ENCODE data around the gene LAMC2.

The LAMC2 gene

DNA sequence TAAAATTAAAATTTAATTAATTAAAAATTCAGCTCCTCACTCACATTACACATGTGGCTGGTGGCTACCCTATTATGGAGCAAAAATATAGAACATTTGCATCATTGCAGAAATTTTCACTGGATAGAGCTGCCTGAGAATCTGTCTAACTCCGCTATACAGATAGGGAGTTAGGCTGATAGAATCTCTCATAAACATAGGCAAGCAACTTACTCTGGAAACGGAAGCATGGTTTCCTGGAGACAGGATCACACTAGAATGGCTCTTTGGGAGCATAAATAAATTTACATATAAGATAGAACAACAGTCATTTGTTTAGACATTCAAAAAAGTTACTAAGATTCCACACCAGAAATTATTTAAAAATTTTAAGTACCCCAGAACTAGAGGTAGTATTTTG is 12.2 kb upstream of the LAMC2 start:
- no peak for DNase-seq (ENCODE audit: low spot score)

DNA sequence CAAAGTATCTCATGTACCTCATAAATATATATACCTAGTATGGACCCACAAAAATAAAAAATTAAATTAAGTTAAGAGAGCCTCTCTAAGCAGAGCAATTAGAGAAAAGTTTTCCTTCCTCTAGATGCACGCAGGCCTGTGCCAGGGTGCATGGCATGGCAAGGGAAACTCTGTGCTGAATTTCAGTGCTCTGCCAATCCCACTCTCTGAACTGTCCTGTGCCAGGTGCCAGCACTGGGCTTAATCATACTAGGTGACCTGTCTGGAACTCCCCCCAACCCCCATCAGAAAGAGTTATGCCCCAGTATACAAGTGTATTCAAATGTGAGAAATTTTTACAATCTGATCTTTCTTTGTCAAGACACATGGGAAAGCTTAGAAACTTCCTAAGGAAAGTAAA is 10.4 kb upstream of the LAMC2 start:
- no peak for DNase-seq (ENCODE audit: low spot score)

DNA sequence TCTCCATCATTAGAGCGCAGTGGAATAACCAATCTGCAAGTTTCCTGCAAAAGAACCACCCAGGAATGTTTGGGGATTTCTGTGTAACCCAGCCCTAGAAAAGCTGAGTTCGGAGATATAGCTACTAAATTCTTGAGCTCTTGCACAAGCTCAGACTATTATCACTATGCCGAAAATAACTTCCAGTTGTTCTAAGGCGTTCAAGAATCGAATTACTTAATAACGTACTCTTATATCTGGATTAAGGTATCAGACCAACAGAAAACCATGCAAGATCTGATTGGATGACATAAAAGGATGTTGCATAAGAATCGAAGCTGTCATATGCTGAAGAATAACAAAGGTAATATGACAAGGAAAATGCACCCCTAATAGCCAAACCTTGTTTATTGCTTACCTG is 7.5 kb upstream of the LAMC2 start:
- DNase-seq (ENCODE audit: low spot score): no peak

DNA sequence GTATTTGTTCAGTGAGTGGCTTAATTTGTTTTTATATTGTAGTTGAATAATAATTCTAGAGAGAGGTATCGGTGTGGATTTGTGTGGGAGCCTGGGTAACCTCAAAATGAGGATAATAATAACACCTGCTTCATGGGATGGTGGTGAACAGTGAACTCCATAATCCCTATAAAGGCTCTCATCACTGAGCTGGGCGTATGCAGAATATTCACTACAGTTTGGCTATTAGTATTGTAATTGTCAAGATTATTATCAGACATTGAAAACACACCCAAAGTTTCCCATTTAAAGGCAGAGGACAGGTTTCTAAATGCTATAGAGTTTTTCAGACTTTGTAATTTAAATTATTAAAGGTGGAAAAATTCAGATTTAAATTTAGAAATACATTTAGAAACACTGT is 7.0 kb upstream of the LAMC2 start:
- no peak for DNase-seq (ENCODE audit: low spot score)

DNA sequence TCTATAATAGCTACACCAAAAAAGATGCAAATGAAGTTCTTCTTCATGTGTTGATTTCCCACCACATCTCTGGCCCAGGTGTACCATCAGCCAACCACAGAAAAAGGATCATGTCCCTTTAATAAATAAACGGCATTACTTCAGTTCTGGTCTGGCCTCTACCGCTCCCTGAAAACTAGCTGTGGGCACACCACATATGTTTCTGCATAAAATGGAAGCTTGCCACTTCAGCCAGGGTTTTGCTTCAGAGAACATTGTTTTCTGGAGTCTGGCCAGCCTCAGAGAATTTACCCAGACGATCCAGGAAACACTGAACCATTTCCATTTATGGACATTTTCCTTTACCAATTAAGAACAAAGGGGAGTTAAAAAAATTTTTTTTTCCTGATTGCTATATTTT is 5.8 kb upstream of the LAMC2 start:
- no peak for DNase-seq (ENCODE audit: low spot score)

DNA sequence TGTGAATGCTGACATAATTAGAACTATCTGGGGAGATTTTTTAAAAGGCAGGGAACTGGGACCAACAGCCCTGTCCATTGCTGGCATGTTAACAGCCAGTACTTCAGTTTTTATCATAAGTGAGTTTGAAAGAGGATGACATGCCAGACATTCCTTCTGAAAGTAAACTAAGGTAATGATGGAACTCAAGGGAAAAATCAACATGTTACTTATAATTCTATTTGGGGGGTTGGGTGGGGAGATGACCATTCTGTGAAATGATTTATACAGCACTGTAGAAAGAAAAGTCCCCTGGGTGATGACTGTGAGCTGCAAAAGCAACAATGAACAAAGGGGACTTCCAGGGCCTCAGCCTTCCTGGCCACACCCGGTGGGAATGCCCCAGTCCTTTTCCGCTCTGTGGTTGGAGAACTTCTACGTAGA is 5.4 kb upstream of the LAMC2 start:
- no peak for DNase-seq (ENCODE audit: low spot score)

DNA sequence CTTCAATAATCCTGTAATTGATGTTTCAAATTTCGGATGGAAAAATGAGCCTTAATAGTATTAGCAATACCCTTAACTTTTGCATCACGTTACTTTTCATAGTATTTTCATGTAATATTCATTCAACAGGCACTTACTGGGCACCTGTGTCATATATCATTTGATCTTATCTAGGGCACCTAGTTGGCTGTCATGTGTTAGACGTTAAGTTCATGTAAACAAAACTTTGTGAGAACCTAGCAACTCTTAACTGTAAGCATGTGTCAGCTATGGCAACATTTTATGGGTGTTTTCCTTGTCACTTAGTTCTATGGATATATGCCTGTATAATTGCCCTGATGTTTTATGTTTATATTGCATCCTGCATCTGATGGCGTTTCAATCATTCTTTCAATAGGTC is 777 bp downstream of the LAMC2 start:
- no peak for DNase-seq (ENCODE audit: low spot score)

DNA sequence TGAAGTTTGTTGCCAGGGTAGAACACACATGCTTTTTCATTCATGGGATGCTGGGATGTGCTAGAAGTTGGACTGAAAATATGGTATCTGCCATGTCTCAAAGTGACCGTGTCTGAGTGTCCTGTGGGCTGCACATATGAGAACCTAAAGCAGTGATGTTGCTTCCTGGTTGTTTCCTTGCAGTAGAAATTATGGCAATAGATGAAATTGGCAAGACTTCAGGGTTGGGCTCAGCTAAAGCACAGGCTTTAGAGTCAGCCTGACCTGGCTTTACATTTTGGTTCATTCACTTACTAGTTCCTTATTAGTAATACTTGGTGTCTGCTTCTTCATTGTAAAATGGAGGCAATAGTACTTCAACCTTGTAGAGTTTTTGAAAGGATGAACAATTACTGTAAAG is 2.2 kb downstream of the LAMC2 start:
- no peak for DNase-seq (ENCODE audit: low spot score)

DNA sequence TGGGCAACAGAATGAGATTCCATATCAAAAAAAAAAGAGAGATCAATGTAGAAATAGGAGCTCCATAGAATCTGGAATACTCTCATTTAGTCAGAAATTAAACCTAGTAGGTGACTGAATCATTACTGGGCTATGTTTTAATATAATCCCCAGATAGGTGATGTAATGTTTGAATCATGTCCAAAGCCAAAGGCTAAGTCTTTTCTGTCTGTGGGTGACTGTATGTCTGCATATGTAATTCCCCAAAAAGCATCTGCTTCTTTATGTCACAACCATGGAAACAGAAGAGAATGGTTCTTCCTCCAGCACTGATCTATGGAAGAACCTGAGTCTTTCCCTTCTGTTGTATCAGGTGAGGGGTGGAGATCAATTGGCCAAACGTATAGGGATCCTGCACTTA is 5.8 kb downstream of the LAMC2 start:
- no peak for DNase-seq (ENCODE audit: low spot score)

DNA sequence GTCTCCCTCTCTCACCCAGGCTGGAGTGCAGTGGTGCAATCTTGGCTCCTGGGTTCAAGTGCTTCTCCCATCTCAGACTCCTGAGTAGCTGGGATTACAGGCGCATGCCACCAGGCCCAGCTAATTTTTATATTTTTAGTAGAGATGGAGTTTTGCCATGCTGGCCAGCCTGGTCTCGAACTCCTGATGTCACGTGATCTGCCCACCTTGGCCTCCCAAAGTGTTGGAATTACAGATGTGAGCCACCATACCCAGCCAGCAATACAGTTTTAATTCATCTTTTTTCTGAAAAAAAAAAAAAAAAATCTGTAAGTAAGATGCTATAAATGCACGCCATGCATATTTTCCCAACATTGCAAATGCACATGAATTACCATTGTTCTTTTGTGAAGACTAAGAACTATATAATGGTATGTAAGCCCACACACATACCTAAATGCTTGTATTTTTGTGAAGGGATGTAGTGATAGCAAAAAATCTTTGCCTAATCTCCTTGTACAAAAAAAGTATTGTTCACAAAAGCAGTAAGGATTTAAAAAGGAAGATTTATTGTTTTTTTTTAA is 8.0 kb downstream of the LAMC2 start:
- no peak for DNase-seq (ENCODE audit: low spot score)

DNA sequence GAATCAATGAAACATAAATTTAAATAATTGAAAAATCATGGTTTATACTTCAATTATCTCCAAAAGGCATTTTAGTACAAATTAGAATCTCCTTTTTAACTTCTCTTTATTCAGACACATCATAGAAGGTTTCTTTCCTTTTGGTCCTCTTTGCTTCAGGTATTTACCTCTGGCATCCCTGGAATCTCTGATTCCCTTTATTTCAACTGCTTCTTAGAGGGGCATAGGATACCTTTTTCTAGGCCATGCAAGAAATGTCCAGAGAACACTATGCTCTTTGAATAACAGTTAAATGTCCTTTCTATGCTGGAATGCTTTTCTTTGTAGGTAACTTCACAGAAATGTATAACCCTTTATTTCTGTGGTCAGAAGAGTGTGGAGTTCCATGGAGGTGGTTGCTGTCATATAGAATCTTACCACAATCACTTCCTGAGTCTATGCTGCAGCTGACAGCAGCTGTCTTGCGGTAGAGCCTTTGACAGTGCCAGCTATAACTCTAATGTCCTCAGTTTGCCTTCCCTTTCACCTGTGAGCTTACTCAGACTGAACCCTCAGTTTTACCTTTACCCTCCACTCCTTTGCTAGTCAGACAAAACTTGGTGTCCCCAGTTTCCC is 8.6 kb downstream of the LAMC2 start:
- no peak for DNase-seq (ENCODE audit: low spot score)

DNA sequence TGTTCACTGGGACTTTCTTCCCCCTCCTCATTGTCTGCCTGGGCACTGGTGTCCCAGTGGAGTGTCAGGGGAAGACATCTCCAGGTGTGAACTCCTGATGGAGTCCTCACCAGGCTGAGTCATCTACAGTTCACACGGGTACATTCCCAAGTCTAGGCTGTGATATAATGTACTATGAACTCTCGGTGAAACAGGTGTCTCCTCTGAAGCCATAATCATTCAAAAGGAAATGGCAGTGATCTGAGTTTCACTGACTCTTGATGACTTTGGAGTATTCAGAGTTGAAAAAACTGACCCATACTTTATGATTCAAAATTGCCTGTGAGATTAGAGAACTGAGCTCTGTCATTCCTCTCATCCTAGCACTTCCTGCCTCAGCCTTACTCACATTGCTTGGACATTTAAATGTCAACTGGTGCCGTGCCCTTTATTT is 9.1 kb downstream of the LAMC2 start:
- DNase-seq (ENCODE audit: low spot score): no peak

DNA sequence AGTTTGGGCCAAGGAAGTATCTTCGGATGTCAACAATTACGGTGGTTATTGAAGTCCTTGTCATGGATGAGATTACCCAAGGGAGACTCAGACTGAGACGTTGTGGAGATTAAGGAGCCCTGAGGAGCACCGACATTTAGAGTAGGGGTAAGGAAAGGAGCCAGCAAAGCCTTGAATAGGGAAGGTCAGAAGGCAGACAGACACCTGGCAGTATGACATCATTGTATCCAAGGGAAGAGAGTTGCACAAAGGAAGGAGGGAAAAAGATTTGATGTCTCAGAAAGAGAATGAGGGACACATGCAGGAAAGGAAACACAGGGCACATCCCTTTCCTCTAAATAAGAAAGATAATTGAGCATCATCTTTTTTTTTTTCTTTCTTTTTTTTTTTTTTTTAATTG is 11.7 kb downstream of the LAMC2 start:
- DNase-seq (ENCODE audit: low spot score): no peak

DNA sequence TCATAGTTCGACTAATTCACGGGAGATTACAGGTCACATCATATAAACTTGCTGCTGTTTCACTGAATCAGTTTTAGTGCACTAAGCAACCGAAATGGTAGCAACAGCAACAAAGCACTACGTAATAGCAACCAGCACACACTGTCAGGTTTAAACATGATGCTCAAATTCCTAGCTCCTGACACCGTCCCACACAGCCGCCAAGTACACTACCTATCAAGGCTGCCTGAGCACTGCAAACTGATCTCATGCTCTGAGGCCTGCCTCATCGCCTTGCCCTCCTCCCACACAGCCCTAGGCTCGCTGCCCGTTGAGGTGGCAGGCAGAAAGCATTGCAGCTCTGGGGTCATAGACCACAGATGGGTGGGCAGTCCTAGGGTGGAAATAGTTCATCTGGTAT is 12.4 kb downstream of the LAMC2 start:
- no peak for DNase-seq (ENCODE audit: low spot score)

DNA sequence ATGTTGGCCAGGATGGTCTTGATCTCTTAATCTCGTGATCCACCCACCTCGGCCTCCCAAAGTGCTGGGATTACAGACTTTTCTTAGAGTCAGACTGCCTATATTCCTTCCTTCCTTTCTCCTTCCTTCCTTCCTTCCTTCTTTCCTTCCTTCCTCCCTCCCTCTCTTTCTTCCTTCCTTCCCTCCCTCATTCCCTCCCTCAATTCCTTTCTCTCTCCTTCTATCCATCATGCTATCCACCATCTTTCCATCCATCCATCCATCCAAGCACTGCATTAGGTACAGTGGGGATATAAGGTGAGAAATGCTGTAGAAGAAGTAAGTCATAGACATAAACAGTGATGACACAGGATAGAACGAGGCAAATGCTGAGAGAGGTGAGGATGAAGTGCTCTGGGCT is 13.2 kb downstream of the LAMC2 start:
- DNase-seq (ENCODE audit: low spot score): no peak

DNA sequence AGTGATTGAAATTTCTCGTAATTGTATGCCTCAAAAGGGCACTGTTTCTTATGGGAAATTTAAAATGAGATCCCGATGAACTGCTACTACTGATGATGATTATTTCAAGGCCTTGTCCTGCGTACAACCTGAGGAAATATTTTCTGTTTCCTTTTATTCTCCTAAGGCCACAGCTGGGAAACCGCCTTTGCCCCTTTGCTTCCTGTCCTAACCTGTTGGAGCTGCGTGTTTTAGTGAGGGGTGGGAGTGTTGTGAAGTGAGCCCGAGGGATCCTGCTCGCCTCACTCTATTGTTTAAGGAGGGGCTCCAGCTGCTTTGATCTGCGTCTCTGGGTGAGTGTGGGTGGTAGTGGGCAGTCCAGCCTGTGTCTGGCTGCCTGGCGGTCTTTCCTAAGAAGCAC is 14.4 kb downstream of the LAMC2 start:
- no peak for DNase-seq (ENCODE audit: low spot score)

DNA sequence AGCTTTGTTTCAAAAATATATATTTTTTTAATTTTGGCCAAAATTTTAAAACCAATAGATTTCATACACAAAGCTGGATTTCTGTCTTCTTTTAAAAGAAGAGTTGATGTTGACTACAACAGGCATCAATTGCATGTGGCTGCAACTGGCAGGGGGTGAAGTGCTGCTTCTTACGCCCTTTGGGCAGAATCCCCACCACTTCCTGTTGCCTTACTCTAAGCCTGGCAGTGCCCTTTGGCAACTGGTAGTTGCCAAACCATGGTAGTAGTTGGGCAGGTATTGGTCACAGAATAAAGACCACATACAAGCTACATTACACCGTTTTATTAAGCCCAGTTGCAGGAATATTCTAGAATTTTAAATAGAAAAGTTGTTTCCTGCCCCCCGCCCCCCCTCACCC is 17.0 kb downstream of the LAMC2 start:
- DNase-seq (ENCODE audit: low spot score): no peak

DNA sequence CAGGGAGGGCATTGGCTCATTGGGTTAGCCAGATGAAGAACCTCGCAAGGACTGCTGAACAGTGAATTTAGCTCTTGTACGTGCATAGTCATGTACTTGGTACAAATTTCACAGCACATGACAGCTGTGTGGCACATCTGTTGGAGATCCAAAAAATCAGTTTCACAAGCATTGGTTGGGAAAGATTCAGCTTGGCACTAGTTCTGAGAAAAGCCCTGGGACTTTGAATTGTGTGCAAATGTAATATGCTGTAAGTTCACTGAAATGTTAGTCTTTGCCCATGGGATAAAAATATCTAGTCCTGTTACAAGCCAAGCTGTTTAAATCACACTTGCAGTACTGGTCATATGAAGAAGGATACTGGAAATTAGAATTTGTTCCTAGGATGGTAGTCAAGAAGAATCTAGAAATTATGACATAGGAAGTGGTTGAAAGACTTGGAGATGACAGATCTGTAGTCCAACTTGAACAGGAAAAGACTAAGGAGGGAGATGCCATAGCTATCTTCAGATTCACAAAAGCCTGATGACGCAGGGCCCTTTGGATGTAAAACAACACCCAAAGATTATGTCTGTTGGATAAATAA is 19.2 kb downstream of the LAMC2 start:
- DNase-seq (ENCODE audit: low spot score): no peak

DNA sequence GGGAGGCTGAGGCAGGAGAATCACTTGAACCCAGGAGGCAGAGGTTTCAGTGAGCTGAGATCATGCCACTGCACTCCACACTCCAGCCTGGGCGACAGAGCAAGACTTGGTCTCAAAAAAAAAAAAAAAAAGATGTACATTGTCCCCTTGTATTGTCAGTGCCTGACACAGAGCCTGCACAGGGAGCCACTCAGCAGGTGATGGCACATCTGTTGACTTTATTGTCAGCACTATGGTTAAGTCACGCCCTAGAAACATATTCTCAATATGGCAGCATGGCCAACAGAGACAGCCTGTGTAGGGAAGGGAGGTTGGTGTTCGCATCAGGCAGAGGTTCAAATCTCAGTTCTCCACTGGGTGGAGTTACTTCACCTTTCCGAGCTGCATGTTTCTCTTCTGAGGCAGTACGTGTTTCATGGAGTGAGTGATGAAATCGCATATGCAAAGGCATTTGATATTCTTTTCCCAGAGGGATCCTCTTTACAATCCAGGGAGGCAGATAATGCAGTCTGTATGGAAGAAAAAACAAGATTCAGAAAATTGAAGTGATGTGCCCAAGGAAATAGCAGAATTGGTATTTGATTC is 20.6 kb downstream of the LAMC2 start:
- no peak for DNase-seq (ENCODE audit: low spot score)

DNA sequence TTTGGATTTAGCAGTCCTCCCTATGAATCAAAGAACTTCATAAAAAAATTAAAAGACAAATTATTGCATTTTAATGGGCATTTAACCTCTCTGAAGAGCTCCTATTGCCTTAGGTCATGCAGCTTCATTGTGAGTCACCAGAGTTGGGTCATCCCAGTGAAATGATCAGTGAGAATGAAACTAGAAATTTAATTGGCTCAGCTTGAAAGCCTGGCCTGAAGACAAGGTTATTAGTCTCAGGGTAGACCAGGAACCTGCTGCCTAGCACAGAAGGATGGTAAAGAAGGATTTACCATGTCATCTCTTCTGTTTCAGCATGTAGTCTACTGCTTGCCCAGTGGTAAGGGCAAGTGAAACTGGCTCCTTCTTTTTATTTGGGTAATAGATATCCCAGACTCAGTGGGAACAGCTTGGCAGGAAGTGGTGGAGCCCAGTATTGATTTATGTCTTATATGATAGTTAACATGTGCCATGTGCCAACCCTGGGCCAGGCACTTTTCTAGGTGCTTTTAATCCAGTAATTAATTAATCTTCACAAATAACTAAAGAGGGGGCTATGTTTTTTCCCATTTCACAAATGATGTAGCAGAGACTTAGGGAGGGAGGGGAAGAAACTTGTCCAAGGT is 23.6 kb downstream of the LAMC2 start:
- DNase-seq (ENCODE audit: low spot score): no peak

DNA sequence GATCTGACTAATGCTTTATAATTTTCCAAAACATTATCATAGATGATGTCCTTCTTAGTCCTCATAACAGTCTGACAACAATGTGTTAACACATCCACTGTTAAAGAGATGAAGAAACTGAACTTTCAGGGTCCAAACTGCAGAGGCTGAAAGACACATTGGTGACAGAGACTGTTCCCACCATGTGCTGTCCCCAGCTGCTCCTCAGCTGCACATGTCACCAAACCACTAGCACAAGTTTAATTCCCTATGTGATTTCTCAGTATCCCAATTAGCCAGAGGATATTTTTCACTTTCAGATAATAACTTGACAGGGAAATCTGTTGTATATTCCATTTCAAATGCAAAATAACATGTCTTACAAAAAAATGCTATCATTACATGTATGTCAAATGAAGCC is 24.6 kb downstream of the LAMC2 start:
- no peak for DNase-seq (ENCODE audit: low spot score)

DNA sequence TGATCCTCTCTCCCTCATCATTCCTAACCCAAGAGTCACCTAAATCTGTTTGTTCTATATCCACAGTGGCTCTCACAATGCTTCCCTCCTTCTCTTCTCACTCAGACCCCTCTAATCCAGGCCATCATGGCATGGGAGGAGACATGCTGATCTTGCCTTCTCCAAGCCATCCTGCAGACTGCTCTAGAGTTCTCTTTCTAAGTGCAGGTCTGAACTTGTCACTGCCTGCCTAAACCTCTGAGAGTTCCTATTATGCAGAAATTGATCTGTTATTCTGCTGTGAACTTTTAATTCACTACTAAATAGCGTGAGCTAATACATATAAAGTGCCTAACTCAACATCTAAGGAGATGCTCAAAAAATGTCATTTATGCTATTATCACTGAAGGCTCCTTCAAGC is 26.8 kb downstream of the LAMC2 start:
- no peak for DNase-seq (ENCODE audit: low spot score)

Measured in CD4-positive, alpha-beta T cell treated with Interleukin-2 at 100 ng/mL for 4 hours (primary cell).